Bronchial epithelial cell (primary cell): ENCODE data around the gene DISC1. TPM values are rescaled to one million over a fixed set of nuclear protein-coding genes. Genes with fewer than 3 reads are reported as not detected.

Source experiments
- DNase-seq: peaks from one replicate; pipeline ENCODE4 v3.0.0-alpha.2; 2010; ENCODE audit warnings: low read depth
- FAIRE-seq: peaks from 2 replicates; lab custom pipeline; 2011; peaks lifted over from hg19 to GRCh38; lab: Jason Lieb, UNC
- H3K27me3 ChIP-seq: 2 replicates; pipeline ENCODE4 v1.5.1; 2011; ENCODE audit warnings: low read length; ENCODE audit not compliant: control insufficient read depth, insufficient read depth
- H3K36me3 ChIP-seq: 2 replicates; pipeline ENCODE4 v1.5.1; 2011; ENCODE audit warnings: low read length; ENCODE audit not compliant: control insufficient read depth, insufficient read depth
- H3K4me3 ChIP-seq: 2 replicates; pipeline ENCODE4 v1.5.1; 2011; ENCODE audit warnings: mild to moderate bottlenecking, low read depth, low read length, control low read depth
- CTCF ChIP-seq: IDR thresholded peaks from 2 replicates; pipeline ENCODE4 v1.5.1; 2011; ENCODE audit warnings: mild to moderate bottlenecking, moderate library complexity, low read length, control low read depth, inconsistent platforms; ENCODE audit not compliant: insufficient read depth, severe bottlenecking
- total RNA-seq: library from RNA; depleted of rRNA; stranded (reverse); fragments of >200 nt; gene quantifications from 2 replicates; pipeline ENCODE4 v1.2.1, GENCODE V29; 2014

The DISC1 gene
- total RNA-seq, 1 donor from 2014 or later, result 0.79 TPM

GRCh38 chr1:231847612-231848397, 221.2 kb downstream of the DISC1 start:
- TF ChIP-seq CTCF, result no peak
- no peaks in the 10 kb centered on the region for H3K27me3 ChIP-seq
- DNase-seq (no peak), FAIRE-seq (no peak)
- H3K4me3 ChIP-seq, result no peak overlapping the region
- H3K36me3 ChIP-seq, result no peaks in the 10 kb centered on the region

GRCh38 chr1:231849981-231850380, 223.4 kb downstream of the DISC1 start:
- TF ChIP-seq CTCF, result no peak
- H3K36me3 ChIP-seq, result no peaks in the 10 kb centered on the region
- no peaks in the 10 kb centered on the region for H3K27me3 ChIP-seq
- no peak overlapping the region for H3K4me3 ChIP-seq
- DNase-seq (no peak), FAIRE-seq (no peak)

GRCh38 chr1:231850786-231851185, 224.2 kb downstream of the DISC1 start:
- H3K4me3 ChIP-seq, result no peak overlapping the region
- H3K27me3 ChIP-seq, result no peaks in the 10 kb centered on the region
- no peak for FAIRE-seq
- no peaks in the 10 kb centered on the region for H3K36me3 ChIP-seq
- no peak for TF ChIP-seq CTCF
- no peak for DNase-seq

GRCh38 chr1:231853588-231854207, 227.1 kb downstream of the DISC1 start:
- no peak for TF ChIP-seq CTCF
- no peaks in the 10 kb centered on the region for H3K36me3 ChIP-seq
- H3K4me3 ChIP-seq, result no peak overlapping the region
- FAIRE-seq, result no peak
- no peaks in the 10 kb centered on the region for H3K27me3 ChIP-seq
- DNase-seq, result no peak

- FAIRE-seq (no peak), DNase-seq (no peak)
- no peak overlapping the region for H3K4me3 ChIP-seq
- no peaks in the 10 kb centered on the region for H3K36me3 ChIP-seq
- TF ChIP-seq CTCF, result no peak
- H3K27me3 ChIP-seq, result peaks cover 1% of the 10 kb centered on the region
These were observed 228.8 kb downstream of the DISC1 start for GRCh38 chr1:231855361-231855760.

GRCh38 chr1:231855926-231856325, 229.3 kb downstream of the DISC1 start:
- DNase-seq (no peak), FAIRE-seq (no peak)
- H3K27me3 ChIP-seq, result peaks cover 1% of the 10 kb centered on the region
- no peak for TF ChIP-seq CTCF
- H3K4me3 ChIP-seq, result no peak overlapping the region
- no peaks in the 10 kb centered on the region for H3K36me3 ChIP-seq
